Activated CD4-positive, alpha-beta T cell treated with anti-CD3 and anti-CD28 coated beads, Interleukin-2, Interleukin-6, amounts not matched to agents 100 ng/mL and 50 ng/mL, durations not matched to agents 16 hours and 8 hours (primary cell): ENCODE measurements around the gene GUCD1.
A peak's percentile ranks its signal among the peaks of the same experiment; 100 is the strongest.

Experiments used
- DNase-seq: peaks from one replicate; pipeline ENCODE4 v3.0.0-alpha.2; 2020

Gene GUCD1

DNA sequence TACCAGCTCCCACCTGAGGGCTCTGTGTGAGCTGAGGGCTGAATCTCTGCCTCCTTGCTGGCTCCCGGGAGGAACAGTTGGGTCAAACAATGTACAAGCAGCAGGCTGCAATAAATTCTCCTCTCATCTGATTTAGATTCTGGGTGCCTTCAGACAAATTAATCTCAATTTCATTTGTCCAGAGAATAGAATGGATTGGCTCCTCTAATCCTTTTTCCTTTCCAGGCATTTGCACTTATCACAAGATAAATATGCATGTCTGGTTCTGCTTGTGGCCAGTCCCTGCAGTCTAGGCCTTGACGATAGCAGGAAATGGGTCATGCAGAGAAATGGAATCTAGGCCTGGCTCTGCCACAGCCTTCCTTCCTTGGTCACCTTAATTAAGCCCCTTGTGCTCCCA, 31.1 kb downstream of the GUCD1 start:
- no peak for DNase-seq

DNA sequence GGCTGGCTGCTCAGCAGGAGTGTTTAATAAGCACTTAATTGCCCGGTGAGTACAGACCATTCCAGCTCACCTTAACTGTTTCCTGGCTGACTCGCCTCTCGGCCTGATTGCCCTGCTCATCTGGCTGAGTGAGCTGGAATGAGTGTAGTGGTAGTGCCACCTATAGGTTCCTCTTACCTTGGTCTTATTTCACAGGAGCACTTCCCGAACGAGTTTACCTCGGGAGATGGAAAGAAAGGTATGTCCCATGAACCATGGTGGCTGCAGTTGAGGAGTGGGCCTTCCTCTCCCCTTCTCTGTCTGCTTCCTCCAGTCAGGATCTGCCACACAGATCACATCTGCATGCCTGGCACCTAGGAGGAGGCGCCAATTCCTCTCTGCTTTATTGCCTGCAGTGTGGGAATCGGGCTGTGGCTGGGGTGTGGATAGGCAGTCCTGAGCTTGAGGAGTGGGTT, 33.1 kb downstream of the GUCD1 start:
- DNase-seq: peak; percentile 74

DNA sequence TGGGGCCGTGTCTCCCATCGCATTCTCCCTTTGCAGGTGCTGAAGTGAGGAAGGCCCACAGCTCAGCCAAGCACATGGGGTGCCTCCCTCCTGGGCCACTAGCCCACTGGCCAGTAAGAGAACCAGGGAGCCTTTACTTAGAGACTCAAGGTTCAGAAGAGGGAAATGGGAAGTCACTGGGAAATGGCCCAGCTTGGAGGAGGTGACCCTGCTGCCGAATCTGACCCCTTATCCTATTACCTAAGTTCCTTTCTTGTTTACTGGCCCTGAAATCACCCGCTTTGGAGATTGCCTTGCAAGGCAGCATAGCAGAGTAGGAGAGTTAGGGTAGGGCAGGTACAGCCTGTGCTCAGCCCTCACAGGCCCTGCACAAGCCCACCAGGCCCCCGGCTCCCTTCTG, 35.4 kb downstream of the GUCD1 start:
- no peak for DNase-seq

DNA sequence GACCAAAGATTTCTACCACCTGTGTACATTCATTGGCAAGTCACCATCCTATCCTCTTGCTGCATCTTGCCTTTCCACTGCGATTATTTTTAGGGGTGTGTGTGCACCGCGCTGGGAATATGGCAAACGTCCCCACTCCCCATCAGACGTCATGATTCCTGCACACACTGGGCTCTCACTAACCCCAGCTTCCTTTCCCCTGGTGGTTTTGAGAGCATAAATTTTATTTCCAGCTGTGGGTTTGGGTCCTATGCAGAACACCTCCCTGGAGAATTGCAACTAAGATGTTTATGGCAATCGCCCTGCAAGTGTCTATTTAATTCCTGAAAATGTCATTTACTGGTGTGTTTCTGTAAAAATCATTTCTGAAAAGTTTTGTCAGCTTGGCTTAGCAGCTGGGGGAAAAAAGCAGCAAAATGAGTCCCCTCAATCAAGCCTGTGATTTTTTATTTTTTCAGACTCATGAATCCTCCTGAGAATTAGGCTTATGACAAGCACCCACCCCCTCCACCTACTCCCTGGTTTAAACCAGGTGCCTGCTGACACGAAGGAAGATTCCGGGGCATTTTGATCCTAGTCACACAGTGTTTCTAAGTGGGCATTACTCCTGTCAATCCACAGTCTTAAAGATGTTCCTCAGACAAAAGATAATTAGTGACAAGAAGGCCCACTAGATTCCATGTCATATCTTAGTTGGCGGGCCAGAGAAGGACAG, 36.0 kb downstream of the GUCD1 start:
- DNase-seq: no peak

DNA sequence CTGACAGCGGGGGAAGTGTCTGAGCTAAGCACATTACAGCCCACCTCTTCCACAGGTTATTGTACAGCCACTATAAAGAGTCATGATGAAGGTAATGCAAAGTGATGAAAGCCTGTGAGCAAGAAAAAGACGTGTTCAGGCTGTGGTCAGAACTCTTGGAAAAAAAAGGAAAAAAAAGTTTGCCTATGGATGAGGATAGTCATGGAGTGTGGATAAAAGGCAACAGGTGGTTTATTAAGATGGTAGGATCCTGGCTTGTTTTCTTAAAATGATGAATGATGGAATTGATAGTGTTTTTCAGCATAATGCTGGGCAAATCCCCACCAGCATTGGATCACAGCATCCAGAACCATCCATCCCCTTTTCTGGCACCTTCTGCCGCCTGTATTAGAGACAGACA, 36.7 kb downstream of the GUCD1 start:
- no peak for DNase-seq

DNA sequence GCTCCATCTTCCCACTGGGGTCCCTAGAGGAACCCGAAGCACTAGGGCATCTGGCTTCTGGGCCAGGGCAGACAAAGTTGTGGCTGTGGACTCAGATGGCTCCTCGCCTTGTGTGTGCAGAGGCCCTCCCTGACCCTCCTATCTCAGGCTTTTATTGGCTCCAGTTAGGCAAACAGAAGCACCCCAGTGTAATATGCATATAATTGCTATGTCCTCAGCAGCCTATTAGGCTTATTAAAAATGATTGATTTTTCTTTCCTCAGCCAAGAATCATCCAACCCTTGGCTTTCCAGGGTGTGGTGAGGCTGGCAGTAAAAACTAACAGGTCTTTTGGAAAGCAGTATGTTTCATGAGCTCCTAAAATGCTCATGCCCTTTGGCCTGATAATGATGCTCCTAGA, 37.5 kb downstream of the GUCD1 start:
- no peak for DNase-seq

DNA sequence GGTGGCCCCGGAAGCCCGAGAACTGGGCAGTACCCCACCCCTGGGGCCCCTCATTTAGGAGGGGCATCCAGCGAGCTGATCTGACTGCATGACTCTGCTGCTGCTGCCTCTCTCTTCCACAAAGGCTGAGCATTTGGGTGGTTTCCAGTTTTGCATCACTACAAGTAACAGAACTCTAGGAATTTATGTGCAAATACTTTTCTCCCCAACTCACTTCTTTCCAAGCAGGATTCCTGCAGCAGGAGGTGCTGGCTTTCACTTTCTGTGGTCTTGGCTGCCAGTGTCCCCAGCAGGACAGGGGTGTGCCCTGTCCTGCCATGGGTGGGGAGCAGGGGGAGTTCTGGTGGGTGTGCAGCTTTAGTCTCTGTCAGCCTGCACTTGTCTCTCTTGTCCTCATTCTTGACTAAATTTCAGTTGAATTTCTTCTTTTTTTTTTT, 38.6 kb downstream of the GUCD1 start:
- DNase-seq: peak; percentile 25

DNA sequence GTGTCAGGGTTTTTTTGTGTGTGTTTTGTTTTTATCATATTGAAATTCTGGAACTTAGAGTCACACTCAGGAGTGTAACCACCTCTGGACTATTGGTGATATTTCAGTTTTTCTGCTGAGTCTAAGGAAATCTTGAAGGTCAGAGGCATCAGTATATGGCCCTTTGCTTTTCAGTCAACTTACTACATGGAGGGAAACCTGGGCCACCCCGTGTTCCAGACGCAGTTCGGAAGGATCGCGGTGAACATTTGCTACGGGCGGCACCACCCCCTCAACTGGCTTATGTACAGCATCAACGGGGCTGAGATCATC, 40.0 kb downstream of the GUCD1 start:
- no peak for DNase-seq

DNA sequence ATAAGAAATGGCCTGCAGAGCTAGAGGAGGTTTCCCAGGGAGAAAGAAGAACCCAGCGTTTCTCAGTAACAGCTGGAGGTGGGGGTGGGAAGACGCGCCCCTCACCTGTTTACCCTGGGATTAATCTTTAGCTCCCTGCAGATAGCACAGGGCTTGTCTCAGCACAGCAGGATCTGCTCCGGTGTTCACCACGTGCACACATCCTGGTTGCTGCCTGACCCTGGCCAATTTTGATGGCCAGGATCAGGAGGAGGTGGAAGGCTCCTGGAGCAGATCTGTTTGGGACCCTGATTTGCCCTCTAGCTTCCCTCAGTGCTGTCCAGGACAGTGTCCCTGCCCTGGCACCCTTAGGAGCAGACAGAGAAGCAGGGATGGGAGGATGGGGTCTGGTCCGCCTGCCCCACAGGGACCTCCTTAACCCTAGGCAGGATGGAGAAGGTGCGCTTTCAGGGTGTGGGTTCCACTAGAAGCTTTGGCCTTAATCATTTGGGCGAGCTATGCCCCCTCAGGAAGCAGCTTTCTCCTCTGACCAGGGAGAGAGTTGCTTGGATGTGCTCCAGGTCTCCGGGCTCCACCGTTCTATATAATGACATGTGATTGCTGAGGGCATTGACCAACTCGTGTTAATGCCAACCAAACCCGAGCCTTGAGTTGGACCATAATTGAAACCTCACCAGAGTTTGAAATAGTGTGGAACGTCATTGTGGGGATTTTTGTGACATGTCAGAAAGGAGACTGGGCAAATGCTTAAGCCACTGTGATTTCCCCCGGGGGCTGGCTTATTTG, 40.5 kb downstream of the GUCD1 start:
- peak; percentile 30 for DNase-seq

DNA sequence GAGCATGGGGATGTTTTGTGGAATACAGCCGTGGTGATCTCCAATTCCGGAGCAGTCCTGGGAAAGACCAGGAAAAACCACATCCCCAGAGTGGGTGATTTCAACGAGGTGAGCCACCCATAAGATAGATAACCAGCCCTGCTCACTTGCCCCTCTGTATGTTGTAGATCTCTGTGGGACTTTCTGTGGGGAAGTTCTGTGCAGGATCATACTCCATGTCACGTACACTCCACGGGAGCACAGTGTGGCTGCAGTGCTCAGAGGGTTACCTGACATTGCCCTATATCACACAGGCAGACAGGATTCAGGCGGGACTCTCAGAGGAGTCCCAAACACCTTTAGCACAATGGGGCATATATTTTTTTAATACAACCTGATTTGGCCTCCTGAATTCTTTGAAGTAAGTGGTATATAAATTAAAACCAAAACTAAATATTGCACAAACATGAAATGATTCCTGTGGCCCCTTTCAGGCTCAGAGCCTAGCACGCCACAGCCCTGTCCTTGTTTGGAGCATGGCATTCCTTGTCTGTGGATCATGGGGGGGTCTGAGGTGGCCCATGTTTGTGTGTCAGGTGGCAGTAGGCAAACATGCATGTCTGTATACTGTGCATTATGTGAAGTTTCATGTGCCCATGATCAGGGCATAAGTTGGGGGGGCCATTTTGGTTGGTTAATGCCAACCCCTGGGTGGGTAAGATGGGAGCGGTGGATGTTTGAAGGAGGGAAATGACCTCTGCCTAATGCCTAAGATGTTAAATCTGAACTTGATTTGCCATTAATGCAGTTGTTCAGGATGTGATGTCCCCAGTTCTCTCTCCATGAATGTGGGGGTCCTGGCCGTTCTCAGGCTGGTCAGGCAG, 41.3 kb downstream of the GUCD1 start:
- DNase-seq: no peak

DNA sequence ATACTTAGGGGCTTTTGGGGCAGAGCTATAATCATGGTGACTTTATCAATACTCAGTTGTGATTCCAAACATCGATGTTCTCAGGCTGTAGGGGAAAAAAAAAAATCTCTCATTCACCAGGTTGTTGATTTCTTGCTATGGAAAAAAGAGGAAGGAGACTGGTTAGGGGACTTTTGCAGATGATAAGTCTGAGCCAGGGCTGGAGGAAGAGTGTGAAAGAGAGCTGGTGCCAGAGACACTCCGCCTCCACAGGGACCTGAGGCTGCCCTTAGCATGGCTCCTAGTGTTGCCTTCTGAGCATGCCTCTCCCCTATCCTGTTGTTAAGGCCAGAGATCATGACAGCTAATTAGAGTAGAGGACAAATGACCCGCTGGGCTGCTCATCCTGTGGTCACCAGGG, 42.9 kb downstream of the GUCD1 start:
- no peak for DNase-seq

DNA sequence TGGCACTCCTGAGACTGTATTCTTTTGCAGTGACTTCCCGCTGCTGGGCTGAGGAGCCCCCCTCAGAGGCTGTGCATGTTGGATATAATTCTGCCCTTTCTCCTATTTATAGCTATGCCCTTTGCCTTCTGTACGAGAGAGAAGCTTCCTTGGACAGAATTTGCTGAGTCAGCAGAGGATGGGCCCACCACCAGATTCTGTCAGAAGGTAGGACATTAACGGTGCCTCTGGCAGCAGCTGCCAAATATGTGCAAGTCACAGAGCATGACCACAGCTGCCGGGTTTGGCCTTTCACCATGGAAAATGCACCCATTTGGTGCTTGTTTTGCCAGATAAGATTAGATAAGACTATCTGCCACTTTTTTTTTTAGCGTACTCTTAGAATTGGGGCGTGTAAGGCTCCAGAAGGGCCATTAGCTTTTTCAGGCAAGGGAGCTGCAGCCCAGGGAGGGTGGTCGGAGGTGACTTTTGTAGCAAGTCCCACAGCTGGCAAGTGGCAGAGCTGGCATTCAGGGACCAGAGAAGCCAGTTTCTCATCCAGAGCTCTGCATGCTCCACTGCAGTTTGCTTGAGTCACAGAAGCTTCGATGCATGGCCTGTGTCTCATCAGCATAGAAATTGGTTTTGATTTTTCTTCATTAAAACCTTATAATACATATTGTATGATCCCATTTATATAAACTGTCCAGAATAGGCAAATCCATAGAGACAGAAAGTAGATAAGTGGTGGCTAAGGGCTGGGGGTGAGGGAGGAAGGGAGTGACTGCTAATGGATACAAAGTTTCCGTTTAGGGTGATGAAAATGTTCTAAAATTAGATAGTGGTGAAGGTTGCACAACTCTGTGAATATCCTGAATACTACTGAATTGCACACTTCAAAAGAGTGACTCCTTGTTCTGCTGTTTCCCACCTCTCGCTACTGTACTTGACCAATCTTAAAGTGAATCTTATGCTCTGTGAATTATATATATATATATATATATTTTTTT, 44.0 kb downstream of the GUCD1 start:
- peak; percentile 25 for DNase-seq

DNA sequence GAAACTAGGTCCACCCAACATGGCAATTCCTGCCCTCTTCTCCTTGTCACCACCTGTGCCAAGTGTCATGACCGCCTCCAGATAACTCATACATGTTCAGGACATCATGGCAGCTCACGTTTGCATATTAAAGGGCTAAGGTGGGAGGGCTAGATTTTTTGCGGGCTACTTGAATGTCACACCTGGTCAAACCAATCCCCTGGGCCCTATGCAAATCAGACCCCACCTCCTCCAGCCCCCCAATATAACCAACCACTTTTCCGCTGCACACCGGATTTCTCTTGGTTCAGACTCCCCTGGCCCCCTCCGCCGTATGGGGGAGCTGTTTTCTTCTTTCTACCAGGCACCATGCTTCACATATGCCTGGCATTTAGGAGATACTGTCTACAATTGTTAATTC, 47.2 kb downstream of the GUCD1 start:
- no peak for DNase-seq

DNA sequence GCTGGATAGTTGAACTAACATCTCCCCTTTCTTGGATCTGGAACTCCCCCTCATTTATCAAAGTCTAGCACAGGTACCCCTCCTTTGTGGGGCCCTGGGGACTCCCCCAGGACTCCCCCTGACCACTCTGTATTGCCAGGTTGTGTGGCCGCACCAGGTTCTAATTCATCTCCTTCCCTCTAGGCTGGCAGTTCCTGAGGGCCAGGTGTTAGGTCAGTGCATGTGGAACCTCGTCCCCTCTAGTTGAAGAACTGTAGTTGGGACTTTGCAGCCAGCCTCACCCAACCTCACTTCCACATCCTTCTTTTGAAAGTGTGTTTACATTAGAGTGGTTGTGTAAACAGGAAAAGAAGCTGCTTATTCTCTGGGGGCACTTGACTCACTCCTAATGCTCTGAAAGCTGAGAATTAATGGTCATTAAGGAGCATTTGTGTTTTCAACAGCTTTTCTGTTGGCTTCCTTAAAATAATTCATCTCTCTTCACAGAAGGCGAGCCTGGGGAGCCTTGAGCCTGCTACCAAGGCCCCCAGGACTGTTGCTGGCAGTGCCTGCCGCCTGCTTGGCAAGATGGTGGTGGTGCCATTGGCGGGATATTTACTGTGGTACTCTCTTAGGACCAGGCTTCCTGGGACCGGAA, 48.0 kb downstream of the GUCD1 start:
- no peak for DNase-seq

DNA sequence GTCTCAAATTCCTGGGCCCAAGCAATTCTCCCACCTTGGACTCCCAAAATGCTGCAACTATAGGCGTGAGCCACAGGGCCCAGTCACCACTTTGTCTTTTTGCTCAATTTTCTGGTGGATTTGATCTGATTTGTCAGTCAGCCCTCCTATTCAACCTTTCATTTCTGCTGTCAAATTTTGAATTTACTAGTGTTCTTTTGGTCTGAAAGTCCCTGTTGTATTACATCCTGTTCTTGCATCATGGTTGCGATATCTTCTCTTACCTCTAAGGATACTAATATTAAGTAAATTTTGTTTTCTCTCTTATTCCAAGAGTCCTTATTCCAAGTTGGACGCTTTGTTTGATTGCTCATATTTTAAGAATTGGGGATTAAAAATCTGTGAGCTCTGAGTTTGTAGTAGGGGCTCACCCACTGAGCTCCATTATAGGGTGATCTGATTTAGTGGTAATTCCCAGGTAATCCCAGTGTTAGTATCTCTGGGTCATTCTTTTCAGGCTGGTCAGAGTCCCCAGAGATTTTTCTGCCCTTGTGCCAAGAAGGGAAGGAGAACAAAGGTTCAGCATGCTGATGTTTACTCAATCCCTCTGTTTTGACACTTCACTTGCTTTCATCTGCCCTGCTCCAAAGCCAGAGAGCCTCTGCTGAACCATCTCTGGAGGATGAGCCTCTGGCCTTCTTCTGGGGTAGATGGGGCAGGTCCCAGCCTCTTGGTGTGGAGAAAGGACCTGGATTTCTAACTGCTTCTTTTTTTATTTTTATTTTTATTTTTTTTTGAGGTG, 49.8 kb downstream of the GUCD1 start:
- DNase-seq: no peak

DNA sequence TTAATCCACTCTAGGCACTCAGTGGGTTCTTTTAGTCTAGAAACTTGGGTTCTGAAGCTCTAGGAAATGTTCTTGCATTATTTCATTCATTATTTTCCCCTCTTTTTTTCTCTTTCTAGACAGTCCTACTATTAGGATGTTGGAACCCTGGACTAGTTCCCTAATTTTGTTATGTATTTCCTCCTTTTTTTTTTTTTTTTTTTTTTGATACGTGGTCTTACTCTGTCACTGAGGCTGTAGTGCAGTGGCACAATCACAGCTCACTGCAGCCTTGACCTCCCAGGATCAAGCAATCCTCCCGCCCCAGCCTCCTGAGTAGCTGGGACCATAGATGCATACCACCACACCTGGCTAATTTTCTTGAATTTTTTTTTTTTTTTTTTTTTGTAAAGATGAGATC, 50.4 kb downstream of the GUCD1 start:
- no peak for DNase-seq

DNA sequence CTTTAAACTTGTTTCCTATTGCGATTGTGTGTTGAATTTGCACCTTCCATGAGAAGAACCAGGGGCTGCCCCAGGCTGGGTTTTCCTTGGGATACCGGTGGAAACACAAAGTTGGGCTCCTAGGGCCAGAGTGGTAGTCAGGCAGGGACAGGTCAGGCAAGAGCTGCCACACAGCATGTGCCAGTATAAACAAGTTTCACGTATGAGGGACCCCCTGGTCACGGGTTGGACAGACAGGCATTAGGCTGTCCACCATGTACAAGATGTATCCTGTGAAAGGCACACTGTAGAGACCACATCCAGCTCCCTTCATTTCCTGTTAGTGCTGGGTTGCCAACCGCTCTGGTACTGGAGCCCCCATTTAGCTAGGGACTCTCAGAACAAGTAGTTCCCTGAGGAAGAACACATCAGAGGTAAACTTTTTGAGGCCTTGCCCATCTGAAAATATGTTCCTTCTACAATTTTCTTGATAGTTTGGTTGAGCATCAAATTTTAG, 51.0 kb downstream of the GUCD1 start:
- DNase-seq: no peak

DNA sequence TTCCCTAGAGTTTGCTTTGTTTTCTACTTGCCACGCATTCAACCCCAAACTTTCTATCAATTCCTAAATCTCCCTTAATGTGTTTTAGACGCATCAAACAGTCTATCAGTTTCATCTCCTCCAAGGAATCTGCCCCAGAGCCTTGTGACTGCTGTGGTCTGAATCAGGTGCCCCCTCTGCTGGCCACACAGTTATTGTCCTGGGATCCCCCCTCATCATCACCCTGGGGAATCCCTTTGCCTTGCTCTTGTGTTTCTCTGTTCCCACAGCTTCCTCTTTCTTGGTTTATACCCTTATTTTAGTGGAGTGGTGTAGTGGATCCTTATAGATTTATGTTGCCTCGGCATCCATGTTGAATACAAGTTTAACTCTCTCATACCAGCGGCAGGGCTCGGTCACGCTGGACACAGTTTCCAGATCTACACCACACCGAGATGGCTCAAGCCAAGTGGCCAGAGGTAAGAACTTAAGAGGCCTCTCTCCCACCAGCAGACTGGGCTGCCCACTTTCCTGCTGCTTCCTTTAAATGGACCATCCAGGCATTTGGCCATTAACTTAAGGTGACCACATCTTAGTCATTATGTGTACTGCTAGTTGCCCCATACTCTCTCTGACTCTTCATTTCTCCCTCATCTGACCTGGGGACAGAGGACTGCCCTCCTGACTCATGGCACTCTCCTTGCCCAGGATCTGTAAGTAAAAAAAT, 51.6 kb downstream of the GUCD1 start:
- DNase-seq: peak; percentile 67

DNA sequence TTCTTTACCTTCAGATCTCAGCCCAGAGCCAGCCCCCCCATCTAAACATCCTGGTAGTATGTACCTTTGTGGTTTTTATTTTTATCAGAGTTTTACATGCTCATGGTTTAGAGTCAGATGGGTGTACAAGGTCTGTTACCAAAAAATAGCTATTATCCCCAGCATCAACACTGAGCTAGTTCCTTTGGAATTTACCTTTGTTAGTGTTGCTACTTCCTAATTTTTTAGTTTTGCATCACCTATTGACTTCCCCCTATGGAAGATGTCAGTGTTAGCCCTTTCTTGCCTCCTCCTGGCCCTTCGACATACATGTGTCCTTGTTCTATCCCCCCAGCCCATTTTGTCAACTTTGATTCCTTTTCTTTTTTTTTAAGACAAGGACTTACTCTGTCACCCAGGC, 52.4 kb downstream of the GUCD1 start:
- DNase-seq: no peak

DNA sequence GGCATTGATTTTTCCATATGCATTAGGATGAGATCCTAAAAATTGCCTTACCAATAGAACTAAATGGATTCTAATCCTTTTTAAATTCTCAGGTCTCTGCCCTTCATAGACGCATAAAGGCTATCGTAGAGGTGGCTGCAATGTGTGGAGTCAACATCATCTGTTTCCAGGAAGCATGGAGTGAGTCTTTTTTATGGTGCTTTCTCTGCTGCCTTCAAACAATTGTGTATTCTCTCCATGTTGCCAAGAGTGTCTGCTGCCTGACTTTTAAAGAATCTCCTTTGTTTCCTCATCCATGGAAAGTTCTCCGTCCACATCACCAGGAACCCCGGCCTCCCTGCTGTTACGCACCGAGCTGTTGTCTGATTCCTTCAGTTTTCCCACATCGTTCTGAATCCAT, 52.9 kb downstream of the GUCD1 start:
- DNase-seq: no peak
